ENCODE results near the gene PGF.

Gene PGF

DNA sequence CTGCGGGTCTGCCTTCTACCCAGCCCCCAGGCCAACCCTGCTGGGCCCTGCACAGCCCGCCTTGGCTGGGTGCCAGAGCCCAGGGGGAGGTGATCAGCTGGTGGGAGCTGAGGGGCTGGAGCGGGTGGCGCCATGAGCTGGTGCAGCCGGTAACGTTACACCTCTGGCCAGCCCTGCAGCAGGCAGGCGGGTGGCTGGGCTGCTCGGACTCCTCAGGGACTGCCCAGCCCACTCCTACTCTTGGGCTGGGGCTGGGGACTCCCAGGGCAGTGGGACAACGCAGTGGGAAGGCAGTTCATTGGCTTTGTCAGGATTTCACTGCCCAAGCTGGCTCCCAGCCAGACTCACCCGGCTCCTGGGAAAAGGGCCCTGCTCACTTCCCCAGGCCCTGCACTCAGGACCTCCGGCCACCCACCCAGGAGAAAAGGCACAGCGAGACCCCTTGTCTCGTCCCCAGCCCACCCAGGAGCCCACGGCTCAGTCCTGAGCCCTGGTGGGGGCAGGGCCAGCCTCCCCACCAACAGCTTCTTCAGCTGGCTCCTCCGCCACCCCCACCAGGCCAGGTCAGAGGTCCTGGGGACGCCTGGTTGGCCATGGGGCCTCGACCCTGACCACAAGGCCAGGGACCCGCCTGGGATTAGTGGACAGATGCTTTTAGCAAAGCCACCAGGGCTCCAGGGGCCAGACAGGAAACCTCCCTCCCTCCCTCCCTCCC is 1.0 kb downstream of the PGF start (continued):
- TF ChIP-seq, protein P1, sequence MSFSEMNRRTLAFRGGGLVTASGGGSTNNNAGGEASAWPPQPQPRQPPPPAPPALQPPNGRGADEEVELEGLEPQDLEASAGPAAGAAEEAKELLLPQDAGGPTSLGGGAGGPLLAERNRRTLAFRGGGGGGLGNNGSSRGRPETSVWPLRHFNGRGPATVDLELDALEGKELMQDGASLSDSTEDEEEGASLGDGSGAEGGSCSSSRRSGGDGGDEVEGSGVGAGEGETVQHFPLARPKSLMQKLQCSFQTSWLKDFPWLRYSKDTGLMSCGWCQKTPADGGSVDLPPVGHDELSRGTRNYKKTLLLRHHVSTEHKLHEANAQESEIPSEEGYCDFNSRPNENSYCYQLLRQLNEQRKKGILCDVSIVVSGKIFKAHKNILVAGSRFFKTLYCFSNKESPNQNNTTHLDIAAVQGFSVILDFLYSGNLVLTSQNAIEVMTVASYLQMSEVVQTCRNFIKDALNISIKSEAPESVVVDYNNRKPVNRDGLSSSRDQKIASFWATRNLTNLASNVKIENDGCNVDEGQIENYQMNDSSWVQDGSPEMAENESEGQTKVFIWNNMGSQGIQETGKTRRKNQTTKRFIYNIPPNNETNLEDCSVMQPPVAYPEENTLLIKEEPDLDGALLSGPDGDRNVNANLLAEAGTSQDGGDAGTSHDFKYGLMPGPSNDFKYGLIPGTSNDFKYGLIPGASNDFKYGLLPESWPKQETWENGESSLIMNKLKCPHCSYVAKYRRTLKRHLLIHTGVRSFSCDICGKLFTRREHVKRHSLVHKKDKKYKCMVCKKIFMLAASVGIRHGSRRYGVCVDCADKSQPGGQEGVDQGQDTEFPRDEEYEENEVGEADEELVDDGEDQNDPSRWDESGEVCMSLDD (tag by site-specific recombination; IDR thresholded peaks at IDR 0.05): no peak
- TF ChIP-seq, protein P2, sequence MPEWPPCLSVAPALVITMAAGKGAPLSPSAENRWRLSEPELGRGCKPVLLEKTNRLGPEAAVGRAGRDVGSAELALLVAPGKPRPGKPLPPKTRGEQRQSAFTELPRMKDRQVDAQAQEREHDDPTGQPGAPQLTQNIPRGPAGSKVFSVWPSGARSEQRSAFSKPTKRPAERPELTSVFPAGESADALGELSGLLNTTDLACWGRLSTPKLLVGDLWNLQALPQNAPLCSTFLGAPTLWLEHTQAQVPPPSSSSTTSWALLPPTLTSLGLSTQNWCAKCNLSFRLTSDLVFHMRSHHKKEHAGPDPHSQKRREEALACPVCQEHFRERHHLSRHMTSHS (tag by site-specific recombination; IDR thresholded peaks at IDR 0.05): no peak
- TF ChIP-seq, protein P3, sequence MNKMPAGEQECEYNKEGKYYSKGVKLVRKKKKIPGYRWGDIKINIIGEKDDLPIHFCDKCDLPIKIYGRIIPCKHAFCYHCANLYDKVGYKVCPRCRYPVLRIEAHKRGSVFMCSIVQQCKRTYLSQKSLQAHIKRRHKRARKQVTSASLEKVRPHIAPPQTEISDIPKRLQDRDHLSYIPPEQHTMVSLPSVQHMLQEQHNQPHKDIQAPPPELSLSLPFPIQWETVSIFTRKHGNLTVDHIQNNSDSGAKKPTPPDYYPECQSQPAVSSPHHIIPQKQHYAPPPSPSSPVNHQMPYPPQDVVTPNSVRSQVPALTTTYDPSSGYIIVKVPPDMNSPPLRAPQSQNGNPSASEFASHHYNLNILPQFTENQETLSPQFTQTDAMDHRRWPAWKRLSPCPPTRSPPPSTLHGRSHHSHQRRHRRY (tag by site-specific recombination; IDR thresholded peaks at IDR 0.05): no peak
- TF ChIP-seq MZF1 (tag by site-specific recombination; IDR thresholded peaks at IDR 0.05; ENCODE audit: borderline replicate concordance) (no peak), SCRT1 (tag by site-specific recombination; IDR thresholded peaks at IDR 0.05; ENCODE audit: borderline replicate concordance) (no peak), ZNF624 (tag by site-specific recombination; IDR thresholded peaks at IDR 0.05) (no peak), ZSCAN23 (tag by site-specific recombination; IDR thresholded peaks at IDR 0.05) (no peak), ZNF416 (tag by site-specific recombination; IDR thresholded peaks at IDR 0.05) (no peak), ZNF529 (tag by site-specific recombination; IDR thresholded peaks at IDR 0.05; ENCODE audit: insufficient replicate concordance) (no peak), ZNF37A (tag by site-specific recombination; IDR thresholded peaks at IDR 0.05) (no peak), ZNF544 (tag by site-specific recombination; IDR thresholded peaks at IDR 0.05) (peak; percentile 55; the same call in 1 of the 2 replicates), ZSCAN30 (tag by site-specific recombination; IDR thresholded peaks at IDR 0.05) (peak; percentile 55; the same call in 1 of the 2 replicates), WT1 (tag by site-specific recombination; IDR thresholded peaks at IDR 0.05) (peak; percentile 59; the same call in 1 of the 2 replicates), ZNF146 (tag by site-specific recombination; IDR thresholded peaks at IDR 0.05) (no peak), ZNF791 (tag by site-specific recombination; IDR thresholded peaks at IDR 0.05) (no peak), SP2 (tag by site-specific recombination; IDR thresholded peaks at IDR 0.05) (peak; percentile 57), SP7 (tag by site-specific recombination; IDR thresholded peaks at IDR 0.05) (0 out of 2 replicates have a peak, but pooled peaks have one; percentile 36), ZNF24 (tag by site-specific recombination; IDR thresholded peaks at IDR 0.05) (0 out of 2 replicates have a peak, but pooled peaks have one; percentile 39), IKZF3 (tag by site-specific recombination; IDR thresholded peaks at IDR 0.05) (peak; percentile 76; the same call in 1 of the 2 replicates), ZNF423 (tag by site-specific recombination; IDR thresholded peaks at IDR 0.05) (peak; percentile 94)
- TF ChIP-seq, protein P4, sequence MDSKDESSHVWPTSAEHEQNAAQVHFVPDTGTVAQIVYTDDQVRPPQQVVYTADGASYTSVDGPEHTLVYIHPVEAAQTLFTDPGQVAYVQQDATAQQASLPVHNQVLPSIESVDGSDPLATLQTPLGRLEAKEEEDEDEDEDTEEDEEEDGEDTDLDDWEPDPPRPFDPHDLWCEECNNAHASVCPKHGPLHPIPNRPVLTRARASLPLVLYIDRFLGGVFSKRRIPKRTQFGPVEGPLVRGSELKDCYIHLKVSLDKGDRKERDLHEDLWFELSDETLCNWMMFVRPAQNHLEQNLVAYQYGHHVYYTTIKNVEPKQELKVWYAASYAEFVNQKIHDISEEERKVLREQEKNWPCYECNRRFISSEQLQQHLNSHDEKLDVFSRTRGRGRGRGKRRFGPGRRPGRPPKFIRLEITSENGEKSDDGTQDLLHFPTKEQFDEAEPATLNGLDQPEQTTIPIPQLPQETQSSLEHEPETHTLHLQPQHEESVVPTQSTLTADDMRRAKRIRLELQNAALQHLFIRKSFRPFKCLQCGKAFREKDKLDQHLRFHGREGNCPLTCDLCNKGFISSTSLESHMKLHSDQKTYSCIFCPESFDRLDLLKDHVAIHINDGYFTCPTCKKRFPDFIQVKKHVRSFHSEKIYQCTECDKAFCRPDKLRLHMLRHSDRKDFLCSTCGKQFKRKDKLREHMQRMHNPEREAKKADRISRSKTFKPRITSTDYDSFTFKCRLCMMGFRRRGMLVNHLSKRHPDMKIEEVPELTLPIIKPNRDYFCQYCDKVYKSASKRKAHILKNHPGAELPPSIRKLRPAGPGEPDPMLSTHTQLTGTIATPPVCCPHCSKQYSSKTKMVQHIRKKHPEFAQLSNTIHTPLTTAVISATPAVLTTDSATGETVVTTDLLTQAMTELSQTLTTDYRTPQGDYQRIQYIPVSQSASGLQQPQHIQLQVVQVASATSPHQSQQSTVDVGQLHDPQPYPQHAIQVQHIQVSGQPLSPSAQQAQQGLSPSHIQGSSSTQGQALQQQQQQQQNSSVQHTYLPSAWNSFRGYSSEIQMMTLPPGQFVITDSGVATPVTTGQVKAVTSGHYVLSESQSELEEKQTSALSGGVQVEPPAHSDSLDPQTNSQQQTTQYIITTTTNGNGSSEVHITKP (tag by site-specific recombination; IDR thresholded peaks at IDR 0.05): 0 out of 2 replicates have a peak, but pooled peaks have one; percentile 17
- TF ChIP-seq, protein P5, sequence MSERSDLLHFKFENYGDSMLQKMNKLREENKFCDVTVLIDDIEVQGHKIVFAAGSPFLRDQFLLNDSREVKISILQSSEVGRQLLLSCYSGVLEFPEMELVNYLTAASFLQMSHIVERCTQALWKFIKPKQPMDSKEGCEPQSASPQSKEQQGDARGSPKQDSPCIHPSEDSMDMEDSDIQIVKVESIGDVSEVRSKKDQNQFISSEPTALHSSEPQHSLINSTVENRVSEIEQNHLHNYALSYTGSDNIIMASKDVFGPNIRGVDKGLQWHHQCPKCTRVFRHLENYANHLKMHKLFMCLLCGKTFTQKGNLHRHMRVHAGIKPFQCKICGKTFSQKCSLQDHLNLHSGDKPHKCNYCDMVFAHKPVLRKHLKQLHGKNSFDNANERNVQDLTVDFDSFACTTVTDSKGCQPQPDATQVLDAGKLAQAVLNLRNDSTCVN (tag by site-specific recombination; optimal IDR thresholded peaks at IDR 0.05): no peak
- TF ChIP-seq, protein P6, sequence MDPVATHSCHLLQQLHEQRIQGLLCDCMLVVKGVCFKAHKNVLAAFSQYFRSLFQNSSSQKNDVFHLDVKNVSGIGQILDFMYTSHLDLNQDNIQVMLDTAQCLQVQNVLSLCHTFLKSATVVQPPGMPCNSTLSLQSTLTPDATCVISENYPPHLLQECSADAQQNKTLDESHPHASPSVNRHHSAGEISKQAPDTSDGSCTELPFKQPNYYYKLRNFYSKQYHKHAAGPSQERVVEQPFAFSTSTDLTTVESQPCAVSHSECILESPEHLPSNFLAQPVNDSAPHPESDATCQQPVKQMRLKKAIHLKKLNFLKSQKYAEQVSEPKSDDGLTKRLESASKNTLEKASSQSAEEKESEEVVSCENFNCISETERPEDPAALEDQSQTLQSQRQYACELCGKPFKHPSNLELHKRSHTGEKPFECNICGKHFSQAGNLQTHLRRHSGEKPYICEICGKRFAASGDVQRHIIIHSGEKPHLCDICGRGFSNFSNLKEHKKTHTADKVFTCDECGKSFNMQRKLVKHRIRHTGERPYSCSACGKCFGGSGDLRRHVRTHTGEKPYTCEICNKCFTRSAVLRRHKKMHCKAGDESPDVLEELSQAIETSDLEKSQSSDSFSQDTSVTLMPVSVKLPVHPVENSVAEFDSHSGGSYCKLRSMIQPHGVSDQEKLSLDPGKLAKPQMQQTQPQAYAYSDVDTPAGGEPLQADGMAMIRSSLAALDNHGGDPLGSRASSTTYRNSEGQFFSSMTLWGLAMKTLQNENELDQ (tag by site-specific recombination; IDR thresholded peaks at IDR 0.05; ENCODE audit: low read depth): no peak
